Large intestine (tissue), 3 donors: Measurements from ENCODE around the gene CCL15. TPM values are rescaled to one million over a fixed set of nuclear protein-coding genes. Genes with fewer than 3 reads are reported as not detected.

Experiments used
- DNase-seq, 2 donors: peaks; one replicate each; pipeline versions ENCODE4 v3.0.0 to v3.0.0-alpha.2; 2013
- H3K27ac ChIP-seq: one replicate; pipeline ENCODE4 v1.5.1; 2013; ENCODE audit warnings: low read length
- H3K27me3 ChIP-seq: 2 replicates; pipeline ENCODE4 v1.6.1; 2013; ENCODE audit warnings: low read length; ENCODE audit not compliant: control insufficient read depth, insufficient read depth
- H3K36me3 ChIP-seq: 2 replicates; pipeline ENCODE4 v1.6.1; 2013; ENCODE audit warnings: low read length; ENCODE audit not compliant: control insufficient read depth, insufficient read depth
- H3K4me1 ChIP-seq: one replicate; pipeline ENCODE4 v1.6.1; 2013; ENCODE audit warnings: low read length; ENCODE audit not compliant: control insufficient read depth, insufficient read depth
- H3K4me3 ChIP-seq: one replicate; pipeline ENCODE4 v1.5.1; 2013; ENCODE audit warnings: low read length
- H3K9me3 ChIP-seq: one replicate; pipeline ENCODE4 v1.6.1; 2013; ENCODE audit warnings: mild to moderate bottlenecking, low read depth, low read length, moderate library complexity; ENCODE audit not compliant: control insufficient read depth
- WGBS: methylation state at CpG from one replicate; pipeline ENCODE4 v1.1.5; 2013; ENCODE audit warnings: low lambda C conversion rate; ENCODE audit not compliant: insufficient coverage; 5-methylcytosine and 5-hydroxymethylcytosine counted together
- polyA plus RNA-seq: library from polyadenylated mRNA; unstranded; fragments of 120-200 nt; gene quantifications from one replicate; pipeline ENCODE4 v1.2.1, GENCODE V29; 2013

CCL15 gene
- polyA plus RNA-seq, 1 donor = 36.8 TPM

DNA sequence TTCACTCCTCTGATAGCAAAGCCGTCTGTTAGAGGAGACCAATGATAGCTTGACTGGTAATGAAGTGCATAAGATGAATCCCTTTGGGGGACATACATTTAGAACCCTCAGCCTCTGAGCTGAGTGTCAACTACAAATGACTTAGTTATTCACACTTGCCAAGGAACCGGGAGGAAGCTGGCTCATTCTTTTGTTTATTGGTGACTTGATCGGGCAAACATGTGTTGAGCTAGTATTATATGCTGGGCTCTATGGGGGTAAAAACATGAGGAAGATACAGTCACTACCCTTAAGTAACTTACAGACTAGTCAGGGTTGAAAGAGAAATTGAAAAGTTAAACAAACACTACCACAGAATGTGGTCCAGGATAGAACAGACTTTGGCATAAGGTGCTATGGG is 23.0 kb downstream of the CCL15 start:
- Histone ChIP-seq H3K4me3 (no peak overlapping the region), H3K9me3 (no peaks in the 10 kb centered on the region), H3K36me3 (no peaks in the 10 kb centered on the region), H3K27me3 (no peaks in the 10 kb centered on the region), H3K4me1 (peaks cover 37% of the 10 kb centered on the region), H3K27ac (no peak overlapping the region)
- no CpG with 5 or more reads among the region's 3 CpGs for WGBS
- no peak for DNase-seq

DNA sequence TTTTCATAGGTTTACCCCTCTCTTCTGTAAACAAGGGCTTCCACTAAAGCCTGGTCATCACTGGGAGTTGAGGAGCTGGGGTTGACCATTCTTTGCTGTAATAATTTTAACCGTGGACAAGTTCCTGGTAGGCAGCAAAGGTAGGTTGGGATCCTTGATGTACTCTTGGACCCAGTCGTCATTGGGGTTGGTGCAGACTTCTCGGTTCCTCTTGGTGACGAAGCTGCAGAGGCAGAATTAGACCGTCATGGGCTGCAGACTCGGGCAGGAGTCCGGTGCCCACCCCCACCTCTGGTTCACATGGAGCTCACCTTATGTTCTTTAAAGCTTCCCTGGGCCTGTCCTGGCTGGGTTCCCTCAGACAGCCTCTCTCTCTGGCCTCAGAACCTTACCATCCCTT is 23.8 kb downstream of the CCL15 start:
- H3K4me3 ChIP-seq = no peak overlapping the region
- no peak for DNase-seq
- peaks cover 45% of the 10 kb centered on the region for H3K4me1 ChIP-seq
- H3K27me3 ChIP-seq = no peaks in the 10 kb centered on the region
- no peaks in the 10 kb centered on the region for H3K36me3 ChIP-seq
- no CpG with 5 or more reads among the region's 7 CpGs for WGBS
- no peak overlapping the region for H3K27ac ChIP-seq
- no peaks in the 10 kb centered on the region for H3K9me3 ChIP-seq

DNA sequence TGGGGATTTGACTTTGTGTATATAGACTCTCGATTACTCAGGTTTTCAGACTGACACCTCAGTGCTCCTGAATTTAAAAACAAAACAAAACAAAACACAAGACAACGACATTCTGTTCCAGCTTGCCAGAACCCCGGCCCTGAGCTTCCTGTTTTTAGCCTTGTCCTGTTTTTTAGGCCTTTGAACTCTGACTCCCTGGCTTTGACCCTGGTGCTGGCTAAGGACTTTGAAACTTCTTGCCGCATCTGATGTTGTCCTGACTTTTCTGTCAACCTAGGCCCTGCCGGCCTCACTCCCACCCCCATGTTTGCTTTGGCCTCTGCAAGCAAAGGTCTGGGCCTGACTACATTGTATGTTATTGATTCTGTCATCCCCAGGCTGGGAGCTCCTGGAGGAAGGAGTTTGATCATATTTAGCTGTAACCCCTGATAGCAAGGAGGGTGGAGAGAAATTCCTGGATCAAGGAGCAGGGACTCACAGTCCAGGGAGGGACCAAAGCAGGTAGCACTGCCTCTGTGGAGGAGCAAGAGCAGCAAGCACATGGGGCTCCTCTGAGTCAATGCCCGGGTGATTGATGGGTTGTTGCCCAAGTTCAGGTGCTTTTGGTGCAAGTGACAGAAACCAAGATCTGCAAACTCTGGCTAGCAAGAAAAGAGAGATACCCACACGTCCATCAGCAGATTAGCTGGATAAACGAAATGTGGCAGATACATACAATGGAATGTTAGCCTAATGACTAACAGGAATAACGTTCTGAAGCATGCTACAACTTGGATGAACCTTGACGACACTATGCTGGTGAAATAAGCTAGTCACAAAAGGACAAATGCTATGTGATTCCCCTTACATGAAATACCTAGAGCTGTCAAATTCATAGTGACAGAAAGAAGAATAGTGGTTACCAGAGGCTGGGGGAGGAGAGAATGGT is 27.8 kb downstream of the CCL15 start:
- peak; percentile 53 to 80 for DNase-seq
- peak overlapping the region; percentile 75 for H3K27ac ChIP-seq

DNA sequence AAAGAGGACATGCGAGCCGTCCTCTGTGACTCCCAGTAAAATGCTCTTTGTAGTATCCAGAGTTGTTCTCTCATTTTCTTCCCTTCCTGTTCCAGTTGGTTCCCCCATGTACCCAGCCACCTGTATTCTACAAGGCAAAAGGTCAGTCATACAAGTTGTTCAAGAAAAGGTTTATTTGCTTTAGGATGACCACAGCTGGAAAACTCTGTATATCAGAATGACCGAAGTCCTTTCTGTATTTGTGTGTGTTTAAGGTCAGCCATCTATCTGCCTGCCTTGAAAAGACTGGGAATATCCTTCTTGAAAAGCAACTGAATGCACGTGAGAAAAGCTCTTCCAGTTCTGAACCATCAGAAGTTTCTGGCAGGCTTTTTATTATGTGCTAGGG is 28.4 kb downstream of the CCL15 start:
- H3K4me1 ChIP-seq = peaks cover 51% of the 10 kb centered on the region
- no peaks in the 10 kb centered on the region for H3K27me3 ChIP-seq
- H3K9me3 ChIP-seq = no peaks in the 10 kb centered on the region
- peak; percentile 23 to 78 for DNase-seq
- H3K4me3 ChIP-seq = no peak overlapping the region
- H3K36me3 ChIP-seq = no peaks in the 10 kb centered on the region
- WGBS = no CpG with 5 or more reads among the region's 4 CpGs
- H3K27ac ChIP-seq = peak overlapping the region; percentile 75

More for the DNA sequence above, 27.8 kb downstream of the CCL15 start:
- Histone ChIP-seq H3K27me3 (no peaks in the 10 kb centered on the region), H3K4me3 (no peak overlapping the region), H3K36me3 (no peaks in the 10 kb centered on the region), H3K4me1 (peaks cover 51% of the 10 kb centered on the region), H3K9me3 (no peaks in the 10 kb centered on the region)
- WGBS = 17% methylated on average over 2 of the region's 10 CpGs

DNA sequence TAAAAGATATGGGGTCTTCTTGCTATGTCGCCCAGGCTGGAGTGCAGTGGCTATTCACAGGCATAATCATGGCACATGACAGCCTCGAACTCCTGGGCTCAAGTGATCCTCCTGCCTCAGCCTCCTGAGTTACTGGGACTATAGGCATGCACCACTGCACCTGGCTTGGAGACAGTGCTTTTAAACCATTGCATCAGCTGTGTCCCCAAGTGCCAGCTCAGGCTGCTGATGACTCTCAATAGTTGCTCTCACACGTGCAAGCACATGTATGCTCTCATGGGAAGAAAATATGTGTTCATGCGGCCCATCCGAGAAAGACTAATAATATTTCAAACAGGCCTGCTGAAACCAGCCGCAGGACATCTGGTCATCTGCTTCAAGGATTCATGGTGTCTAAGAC is 28.8 kb downstream of the CCL15 start:
- peak overlapping the region; percentile 75 for H3K27ac ChIP-seq
- no peak for DNase-seq
- H3K4me1 ChIP-seq = peaks cover 51% of the 10 kb centered on the region
- WGBS = 53% methylated on average over 3 of the region's 6 CpGs
- no peaks in the 10 kb centered on the region for H3K36me3 ChIP-seq
- no peaks in the 10 kb centered on the region for H3K27me3 ChIP-seq
- no peak overlapping the region for H3K4me3 ChIP-seq
- H3K9me3 ChIP-seq = no peaks in the 10 kb centered on the region

DNA sequence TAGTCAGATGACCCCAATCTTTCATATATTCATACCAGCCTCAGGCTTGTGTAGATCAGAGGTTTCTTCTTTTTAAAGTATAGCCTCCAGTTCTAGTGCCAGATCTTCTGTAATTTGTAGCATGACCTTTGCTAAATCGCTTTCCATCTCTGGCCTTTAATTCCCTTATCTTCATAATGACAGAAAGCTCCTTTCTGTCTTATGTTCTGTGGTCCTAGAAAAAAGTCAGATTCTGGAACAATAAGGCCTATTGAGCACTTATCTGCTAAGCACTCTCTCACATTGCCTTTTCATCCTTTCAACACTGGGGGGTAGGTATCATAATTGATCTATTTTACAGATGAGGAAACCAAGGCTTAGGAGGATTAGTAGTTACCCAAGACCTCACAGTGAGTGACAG is 29.3 kb downstream of the CCL15 start:
- Histone ChIP-seq H3K27me3 (no peaks in the 10 kb centered on the region), H3K4me1 (peaks cover 51% of the 10 kb centered on the region), H3K9me3 (no peaks in the 10 kb centered on the region), H3K4me3 (no peak overlapping the region), H3K27ac (peak overlapping the region; percentile 75), H3K36me3 (no peaks in the 10 kb centered on the region)
- DNase-seq = no peak
- WGBS = no CpG with 5 or more reads among the region's 1 CpG

DNA sequence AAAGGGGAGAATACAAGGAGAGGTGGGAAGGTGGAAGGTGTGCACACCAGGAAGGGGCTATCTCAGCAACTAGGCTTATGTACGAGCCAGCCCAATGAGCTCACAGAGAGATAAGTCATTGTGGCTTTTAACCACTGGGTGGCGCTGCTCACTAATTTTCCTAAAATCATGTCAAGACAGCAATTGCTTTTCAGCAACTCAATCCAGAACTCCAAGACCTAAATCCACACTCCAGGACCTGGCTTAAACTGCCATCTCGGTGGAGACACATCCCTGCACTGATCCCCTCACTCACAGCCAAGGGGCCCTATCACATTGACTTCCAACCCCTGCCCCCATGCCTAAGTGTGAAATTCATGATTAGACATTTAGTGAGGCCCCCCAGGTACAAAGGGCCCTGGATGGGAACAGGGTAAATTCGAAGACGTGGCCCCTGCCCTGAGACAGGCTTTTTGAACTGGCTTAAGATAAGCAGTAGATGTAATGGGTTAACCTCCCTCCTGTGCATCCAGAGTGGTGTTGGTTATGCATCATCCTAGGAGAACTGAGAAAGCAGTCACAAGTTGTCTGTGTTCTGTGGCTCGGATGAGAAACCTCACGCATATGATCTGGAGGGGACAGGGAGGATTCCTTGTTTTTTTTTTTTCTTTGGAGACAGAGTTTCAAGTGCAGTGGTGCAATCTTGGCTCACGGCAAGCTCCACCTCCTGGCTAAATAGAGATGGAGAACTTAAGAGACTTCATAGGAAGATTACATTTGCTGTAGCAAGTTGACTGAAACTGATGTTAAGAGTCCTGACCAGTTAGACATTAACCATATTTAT is 31.6 kb downstream of the CCL15 start:
- no CpG with 5 or more reads among the region's 8 CpGs for WGBS
- H3K9me3 ChIP-seq = no peaks in the 10 kb centered on the region
- H3K4me3 ChIP-seq = no peak overlapping the region
- H3K4me1 ChIP-seq = peaks cover 46% of the 10 kb centered on the region
- H3K27me3 ChIP-seq = no peaks in the 10 kb centered on the region
- H3K27ac ChIP-seq = peak overlapping the region; percentile 93
- DNase-seq = peak; percentile 84 to 90
- no peaks in the 10 kb centered on the region for H3K36me3 ChIP-seq

DNA sequence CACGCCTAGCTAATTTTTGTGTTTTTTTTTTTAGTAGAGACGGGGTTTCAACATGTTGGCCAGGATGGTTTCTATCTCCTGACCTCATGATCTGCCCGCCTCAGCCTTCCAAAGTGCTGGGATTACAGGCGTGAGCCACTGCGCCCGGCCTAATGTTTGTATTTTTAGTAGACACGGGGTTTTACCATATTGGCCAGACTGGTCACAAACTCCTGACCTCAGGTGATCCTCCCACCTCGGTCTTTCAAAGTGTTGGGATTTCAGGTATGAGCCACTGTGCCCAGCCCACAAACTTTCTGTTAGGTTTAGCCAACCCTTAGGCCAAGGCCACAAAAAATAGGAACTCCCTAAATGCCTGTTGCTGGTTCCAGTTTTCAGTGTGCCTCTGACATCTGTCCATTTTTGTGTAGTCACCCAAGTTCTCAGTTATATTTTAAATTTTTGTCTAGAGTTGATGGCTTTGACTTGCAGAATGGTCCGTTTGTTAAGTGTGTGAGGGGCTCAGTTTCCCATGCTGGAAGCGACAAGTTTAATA is 32.8 kb downstream of the CCL15 start:
- no CpG with 5 or more reads among the region's 10 CpGs for WGBS
- no peak overlapping the region for H3K4me3 ChIP-seq
- no peak for DNase-seq

DNA sequence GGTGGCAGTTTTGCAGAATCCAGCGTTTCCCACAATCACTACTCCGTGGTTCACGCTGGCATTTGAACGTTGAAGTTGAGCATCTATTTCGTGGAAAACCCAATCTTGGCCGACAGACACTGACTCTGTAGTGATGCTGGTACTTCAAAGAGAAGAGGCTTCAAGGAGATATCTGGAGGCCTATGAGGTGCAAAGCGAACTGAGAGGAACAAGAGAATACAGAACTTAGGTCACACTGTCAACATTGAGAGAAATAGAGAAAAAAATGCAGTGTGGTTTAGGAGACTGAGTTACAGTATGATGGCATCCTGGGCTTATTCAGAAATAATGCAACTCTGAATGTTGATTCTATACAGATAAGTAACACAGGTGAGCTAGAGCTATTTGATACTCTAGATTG is 36.1 kb downstream of the CCL15 start:
- Histone ChIP-seq H3K4me1 (peaks cover 4% of the 10 kb centered on the region), H3K4me3 (no peak overlapping the region), H3K9me3 (no peaks in the 10 kb centered on the region), H3K36me3 (no peaks in the 10 kb centered on the region), H3K27me3 (no peaks in the 10 kb centered on the region), H3K27ac (no peak overlapping the region)
- WGBS = no CpG with 5 or more reads among the region's 7 CpGs
- DNase-seq = no peak

More for the DNA sequence above, 32.8 kb downstream of the CCL15 start:
- H3K36me3 ChIP-seq = no peaks in the 10 kb centered on the region
- peaks cover 35% of the 10 kb centered on the region for H3K4me1 ChIP-seq
- H3K27me3 ChIP-seq = no peaks in the 10 kb centered on the region
- no peak overlapping the region for H3K27ac ChIP-seq
- no peaks in the 10 kb centered on the region for H3K9me3 ChIP-seq

DNA sequence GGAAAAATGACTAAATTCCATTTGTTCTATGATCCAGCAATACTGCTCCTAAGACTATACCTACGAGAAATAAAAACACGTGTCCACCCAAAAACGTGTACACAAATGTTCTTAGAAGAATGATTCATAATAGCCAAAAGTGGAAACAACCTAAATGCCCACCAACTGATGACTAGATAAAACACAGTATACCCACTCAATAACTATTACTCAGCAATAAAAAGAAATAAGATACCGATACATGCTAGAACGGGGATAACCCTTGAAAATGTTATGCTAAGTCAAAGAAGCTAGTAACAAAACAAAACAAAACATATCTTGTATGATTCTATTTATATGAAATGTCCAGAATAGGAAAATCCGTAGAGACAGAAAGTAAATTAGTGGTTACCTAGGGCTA is 37.7 kb downstream of the CCL15 start:
- H3K4me3 ChIP-seq = no peak overlapping the region
- no peaks in the 10 kb centered on the region for H3K4me1 ChIP-seq

More for the DNA sequence above, 37.7 kb downstream of the CCL15 start:
- 100% methylated on average over 1 of the region's 6 CpGs for WGBS
- Histone ChIP-seq H3K9me3 (no peaks in the 10 kb centered on the region), H3K36me3 (no peaks in the 10 kb centered on the region), H3K27ac (no peak overlapping the region), H3K27me3 (no peaks in the 10 kb centered on the region)
- no peak for DNase-seq
